ENCODE results near the gene SPAG8.

SPAG8 gene

GRCh38 chr9:35845824-35846771 lies 34.0 kb upstream of the SPAG8 start:
- no peak for DNase-seq (ENCODE audit: low spot score)
- Histone ChIP-seq H3K27ac (peak overlapping the region in 1 of 2 donors; percentile 39), H3K4me3 (no peak overlapping the region)
- TF ChIP-seq CTCF (IDR thresholded peaks at IDR 0.05) = no peak

- peak overlapping the region; percentile 36 to 71 for H3K27ac ChIP-seq
- DNase-seq (ENCODE audit: low spot score) = no peak
- no peak for TF ChIP-seq CTCF (IDR thresholded peaks at IDR 0.05)
- H3K4me3 ChIP-seq = no peak overlapping the region
These were observed 32.7 kb upstream of the SPAG8 start for GRCh38 chr9:35844628-35845270.

DNA sequence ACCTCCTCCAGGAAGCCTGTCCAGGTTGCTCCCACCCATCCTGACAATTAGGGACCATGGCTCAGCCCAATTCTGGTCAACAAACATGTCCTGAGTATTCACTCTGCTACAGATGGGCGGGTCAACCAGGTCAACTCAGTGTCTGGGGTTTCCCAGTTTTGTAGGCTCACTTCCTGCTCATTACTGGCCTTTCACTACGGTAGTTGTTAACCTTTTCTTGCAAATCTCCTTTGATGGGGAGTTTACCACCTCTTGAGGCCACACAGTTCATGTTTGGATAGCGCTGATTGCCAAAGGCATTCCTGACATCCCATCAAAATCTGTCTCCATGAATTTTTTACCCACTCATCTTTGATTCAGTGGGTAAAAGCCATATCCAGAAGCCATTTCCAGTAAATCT lies 30.7 kb upstream of the SPAG8 start:
- no peak for DNase-seq (ENCODE audit: low spot score)
- H3K4me3 ChIP-seq = no peak overlapping the region
- TF ChIP-seq CTCF (IDR thresholded peaks at IDR 0.05) = no peak
- H3K27ac ChIP-seq = no peak overlapping the region

GRCh38 chr9:35842020-35842745 lies 30.1 kb upstream of the SPAG8 start:
- Histone ChIP-seq H3K27ac (no peak overlapping the region), H3K4me3 (no peak overlapping the region)
- TF ChIP-seq CTCF (IDR thresholded peaks at IDR 0.05) = no peak
- DNase-seq (ENCODE audit: low spot score) = no peak

DNA sequence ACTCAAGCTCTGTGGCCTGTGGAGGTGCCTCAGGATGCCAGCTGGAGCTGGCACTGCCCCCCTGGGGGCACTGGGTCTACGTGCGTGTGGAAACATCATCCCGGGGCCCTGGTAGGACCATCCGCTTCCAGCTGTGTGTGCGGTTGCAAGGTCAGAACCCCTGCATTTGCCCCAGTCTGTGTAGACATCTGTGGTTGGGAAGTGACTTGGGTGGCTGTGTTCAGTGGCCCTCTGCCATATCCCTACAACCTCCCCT lies 29.5 kb upstream of the SPAG8 start:
- TF ChIP-seq CTCF (IDR thresholded peaks at IDR 0.05) = no peak
- no peak for DNase-seq (ENCODE audit: low spot score)
- Histone ChIP-seq H3K27ac (no peak overlapping the region), H3K4me3 (no peak overlapping the region)

DNA sequence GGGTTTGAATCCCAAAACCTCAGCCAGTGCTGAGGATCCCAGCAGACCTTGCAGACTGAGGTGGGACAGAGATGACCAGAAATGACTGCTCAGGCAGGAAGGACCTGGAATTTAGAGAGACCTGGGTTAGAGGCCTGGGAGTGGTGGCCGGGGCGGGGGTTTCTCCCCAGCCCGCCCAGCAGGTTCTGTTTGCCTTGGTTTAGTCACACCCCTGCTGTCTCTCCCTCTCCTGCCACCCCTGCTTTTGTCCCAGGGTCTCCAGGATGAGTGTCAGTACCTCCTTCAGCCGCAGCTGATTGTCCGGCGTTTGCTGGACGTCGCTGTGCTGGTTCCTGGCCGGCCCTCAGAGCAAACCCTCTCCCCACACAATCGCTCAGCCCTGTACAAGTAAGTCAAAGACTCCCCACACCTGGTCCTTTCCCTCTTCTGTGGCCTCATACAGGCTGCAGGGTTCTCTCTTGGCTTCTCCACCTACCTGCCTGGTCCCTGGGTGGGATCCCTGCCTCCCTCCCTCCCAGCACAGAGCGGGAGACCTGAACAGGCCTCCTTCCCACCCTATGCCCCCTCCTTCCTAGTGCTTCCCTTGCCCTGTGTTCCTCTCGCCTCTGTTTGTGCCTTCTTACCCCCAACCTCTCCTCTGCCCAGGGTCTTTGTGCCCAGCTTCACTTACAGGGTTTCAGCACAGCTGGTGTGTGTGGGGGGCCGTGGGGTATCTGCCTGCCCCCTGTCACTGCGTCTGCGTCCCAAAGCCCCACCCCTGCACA lies 29.0 kb upstream of the SPAG8 start:
- no peak overlapping the region for H3K27ac ChIP-seq

More for the DNA sequence above, 29.0 kb upstream of the SPAG8 start:
- H3K4me3 ChIP-seq = no peak overlapping the region
- TF ChIP-seq CTCF (IDR thresholded peaks at IDR 0.05) = no peak
- DNase-seq (ENCODE audit: low spot score) = no peak
